Choroid plexus epithelial cell (primary cell): ENCODE results near the gene COL21A1.

Experiments
- DNase-seq: peaks from one replicate; pipeline ENCODE4 v3.0.0-alpha.2; 2010; ENCODE audit warnings: low read depth
- H3K4me3 ChIP-seq: 2 replicates; pipeline ENCODE4 v1.5.1; 2011; ENCODE audit warnings: low read depth, mild to moderate bottlenecking, control low read depth, low read length, moderate library complexity
- CTCF ChIP-seq: conservative IDR thresholded peaks from 2 replicates; pipeline ENCODE4 v1.5.1; 2011; ENCODE audit warnings: low read depth, mild to moderate bottlenecking, control low read depth, inconsistent platforms, low read length, moderate library complexity

The COL21A1 gene

GRCh38 chr6:56222499-56222898 lies 24.9 kb downstream of the COL21A1 start:
- no peak for DNase-seq
- no peak for TF ChIP-seq CTCF

GRCh38 chr6:56220078-56220477 lies 27.3 kb downstream of the COL21A1 start:
- no peak overlapping the region for H3K4me3 ChIP-seq
- no peak for TF ChIP-seq CTCF
- DNase-seq = no peak

More at GRCh38 chr6:56222499-56222898, 24.9 kb downstream of the COL21A1 start:
- no peak overlapping the region for H3K4me3 ChIP-seq

GRCh38 chr6:56214703-56215101 lies 32.7 kb downstream of the COL21A1 start:
- no peak overlapping the region for H3K4me3 ChIP-seq
- TF ChIP-seq CTCF = no peak

GRCh38 chr6:56214041-56214702 lies 33.2 kb downstream of the COL21A1 start:
- no peak overlapping the region for H3K4me3 ChIP-seq
- TF ChIP-seq CTCF = no peak
- no peak for DNase-seq

More at GRCh38 chr6:56214703-56215101, 32.7 kb downstream of the COL21A1 start:
- no peak for DNase-seq

- no peak for DNase-seq
- TF ChIP-seq CTCF = no peak
- H3K4me3 ChIP-seq = no peak overlapping the region
Observed at GRCh38 chr6:56211724-56212123, 35.7 kb downstream of the COL21A1 start.

GRCh38 chr6:56204134-56204533 lies 43.2 kb downstream of the COL21A1 start:
- no peak overlapping the region for H3K4me3 ChIP-seq
- no peak for TF ChIP-seq CTCF
- DNase-seq = peak; percentile 39

GRCh38 chr6:56199956-56200355 lies 47.4 kb downstream of the COL21A1 start:
- peak; percentile 24 for DNase-seq
- no peak overlapping the region for H3K4me3 ChIP-seq
- TF ChIP-seq CTCF = no peak
